Kidney epithelial cell (primary cell): Measurements from ENCODE around the gene ATXN10. TPM values are rescaled to one million over a fixed set of nuclear protein-coding genes. Genes with fewer than 3 reads are reported as not detected.

Experiments
- DNase-seq: peaks from one replicate; pipeline ENCODE4 v3.0.0-alpha.2; 2010; ENCODE audit warnings: low read depth
- H3K27me3 ChIP-seq: 2 replicates; pipeline ENCODE4 v1.6.0; 2011; ENCODE audit warnings: low read length; ENCODE audit not compliant: control insufficient read depth, insufficient read depth
- H3K36me3 ChIP-seq: 2 replicates; pipeline ENCODE4 v1.5.1; 2011; ENCODE audit warnings: low read length; ENCODE audit not compliant: control insufficient read depth, insufficient read depth
- H3K4me3 ChIP-seq: 2 replicates; pipeline ENCODE4 v1.5.1; 2011; ENCODE audit warnings: low read depth, mild to moderate bottlenecking, control low read depth, low read length
- total RNA-seq: library from RNA; depleted of rRNA; stranded (reverse); fragments of >200 nt; gene quantifications from 2 replicates; pipeline ENCODE4 v1.2.3, GENCODE V29; 2015
- TF ChIP-seq, protein P1 (sequence below): IDR thresholded peaks from 2 replicates; pipeline ENCODE4 v1.5.1; 2011; ENCODE audit warnings: mild to moderate bottlenecking, moderate library complexity, low read length, control low read depth, inconsistent platforms; ENCODE audit not compliant: insufficient read depth, poor library complexity, severe bottlenecking

Gene ATXN10
- total RNA-seq, 1 donor from 2014 or later = 127 TPM

DNA sequence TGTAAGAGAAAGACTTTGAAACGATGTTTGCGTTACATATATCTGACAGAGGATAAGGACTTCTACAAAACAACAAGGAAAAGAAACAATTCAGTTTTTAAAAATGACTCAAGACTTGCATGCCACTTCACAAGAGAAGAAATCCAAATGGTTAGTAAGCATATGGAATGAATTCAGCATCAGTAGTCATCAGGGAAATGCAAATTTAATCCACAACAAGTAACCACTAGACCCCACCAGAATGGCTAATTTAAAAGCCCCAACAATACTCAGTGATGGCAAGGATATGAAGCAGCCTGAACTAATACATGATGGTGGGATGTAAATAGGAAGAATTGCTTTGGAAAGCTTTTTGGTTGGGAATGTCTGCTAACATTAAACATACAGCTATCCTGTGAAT is 142.6 kb downstream of the ATXN10 start:
- Histone ChIP-seq H3K4me3 (no peak overlapping the region), H3K36me3 (no peaks in the 10 kb centered on the region), H3K27me3 (no peaks in the 10 kb centered on the region)
- DNase-seq = no peak
- TF ChIP-seq, protein P1, sequence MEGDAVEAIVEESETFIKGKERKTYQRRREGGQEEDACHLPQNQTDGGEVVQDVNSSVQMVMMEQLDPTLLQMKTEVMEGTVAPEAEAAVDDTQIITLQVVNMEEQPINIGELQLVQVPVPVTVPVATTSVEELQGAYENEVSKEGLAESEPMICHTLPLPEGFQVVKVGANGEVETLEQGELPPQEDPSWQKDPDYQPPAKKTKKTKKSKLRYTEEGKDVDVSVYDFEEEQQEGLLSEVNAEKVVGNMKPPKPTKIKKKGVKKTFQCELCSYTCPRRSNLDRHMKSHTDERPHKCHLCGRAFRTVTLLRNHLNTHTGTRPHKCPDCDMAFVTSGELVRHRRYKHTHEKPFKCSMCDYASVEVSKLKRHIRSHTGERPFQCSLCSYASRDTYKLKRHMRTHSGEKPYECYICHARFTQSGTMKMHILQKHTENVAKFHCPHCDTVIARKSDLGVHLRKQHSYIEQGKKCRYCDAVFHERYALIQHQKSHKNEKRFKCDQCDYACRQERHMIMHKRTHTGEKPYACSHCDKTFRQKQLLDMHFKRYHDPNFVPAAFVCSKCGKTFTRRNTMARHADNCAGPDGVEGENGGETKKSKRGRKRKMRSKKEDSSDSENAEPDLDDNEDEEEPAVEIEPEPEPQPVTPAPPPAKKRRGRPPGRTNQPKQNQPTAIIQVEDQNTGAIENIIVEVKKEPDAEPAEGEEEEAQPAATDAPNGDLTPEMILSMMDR = no peak

- H3K36me3 ChIP-seq = peaks cover 2% of the 10 kb centered on the region
- no peak for DNase-seq
- H3K4me3 ChIP-seq = no peak overlapping the region
- H3K27me3 ChIP-seq = no peaks in the 10 kb centered on the region
- TF ChIP-seq, protein P1 = no peak
Measured at GRCh38 chr22:45816776-45817175, 145.1 kb downstream of the ATXN10 start.

GRCh38 chr22:45817745-45818423 is 146.2 kb downstream of the ATXN10 start:
- no peaks in the 10 kb centered on the region for H3K27me3 ChIP-seq
- no peak for DNase-seq
- H3K4me3 ChIP-seq = no peak overlapping the region
- TF ChIP-seq, protein P1 = no peak
- peaks cover 2% of the 10 kb centered on the region for H3K36me3 ChIP-seq

- Histone ChIP-seq H3K4me3 (no peak overlapping the region), H3K36me3 (peaks cover 2% of the 10 kb centered on the region), H3K27me3 (no peaks in the 10 kb centered on the region)
- TF ChIP-seq, protein P1 = no peak
- DNase-seq = no peak
Measured at GRCh38 chr22:45818424-45819085, 146.9 kb downstream of the ATXN10 start.

DNA sequence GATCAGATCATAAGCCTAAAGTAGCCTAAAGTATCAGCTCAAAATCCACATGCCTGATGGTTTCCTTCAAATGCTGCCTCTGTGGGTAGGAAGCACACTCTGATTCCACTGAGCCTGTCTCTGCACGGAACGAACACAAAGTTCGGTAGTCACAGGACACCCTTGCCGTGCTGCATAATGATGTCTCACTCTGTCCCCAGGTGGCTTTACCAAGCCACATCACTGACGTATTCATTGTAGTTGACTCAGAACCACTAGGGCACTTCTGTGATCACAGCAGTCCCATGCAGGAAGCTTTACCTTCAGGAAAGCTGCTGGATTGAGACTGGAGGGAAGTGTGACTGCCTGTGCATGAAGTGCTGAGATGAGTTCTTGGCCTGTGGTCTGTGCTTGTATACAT is 147.7 kb downstream of the ATXN10 start:
- no peak for DNase-seq

More for the DNA sequence above, 147.7 kb downstream of the ATXN10 start:
- no peaks in the 10 kb centered on the region for H3K27me3 ChIP-seq
- TF ChIP-seq, protein P1 = no peak
- no peak overlapping the region for H3K4me3 ChIP-seq
- H3K36me3 ChIP-seq = peaks cover 2% of the 10 kb centered on the region
